ENCODE measurements around the gene MCF2L2.

- TF ChIP-seq RCOR1 (IDR thresholded peaks at IDR 0.05; ENCODE audit: low read depth, low read length) (no peak), USF2 (IDR thresholded peaks at IDR 0.05) (no peak), CTCF (IDR thresholded peaks at IDR 0.05) (no peak), EHMT2 (IDR thresholded peaks at IDR 0.05; ENCODE audit: low read depth) (no peak), CHD2 (IDR thresholded peaks at IDR 0.05; ENCODE audit: low read length, partially characterized antibody) (no peak), RAD21 (conservative IDR thresholded peaks at IDR 0.05 in 1 of 2, IDR thresholded peaks at IDR 0.05 in 1 of 2) (no peak), E2F6 (IDR thresholded peaks at IDR 0.05; ENCODE audit: borderline replicate concordance, low read depth) (no peak), ZFP36 (IDR thresholded peaks at IDR 0.05; ENCODE audit: borderline replicate concordance, partially characterized antibody) (no peak), CEBPB (IDR thresholded peaks at IDR 0.05) (no peak), ESRRA (IDR thresholded peaks at IDR 0.05; ENCODE audit: borderline replicate concordance, low read length) (no peak), POLR2A (IDR thresholded peaks at IDR 0.05; ENCODE audit: low read length) (no peak), JUNB (IDR thresholded peaks at IDR 0.05) (no peak)
Measured at GRCh38 chr3:183159333-183159732, 269.1 kb downstream of the MCF2L2 start.
